CD4-positive, alpha-beta T cell treated with Interleukin-15 for 4 hours (primary cell): ENCODE measurements around the gene ADD3.
A peak's percentile ranks its signal among the peaks of the same experiment; 100 is the strongest.

Experiments
- DNase-seq: peaks from one replicate; pipeline ENCODE4 v3.0.0-alpha.2; 2020; ENCODE audit warnings: low spot score

The ADD3 gene

GRCh38 chr10:110007701-110008517 is at the start of gene ADD3:
Gene ADD3 (plus strand): TSS chr10:110007984. CDS start chr10:110100654, 92,670 bp downstream.
- peak; percentile 89 for DNase-seq

GRCh38 chr10:109958059-109958458 is 49.7 kb upstream of the ADD3 start:
- no peak for DNase-seq

DNA sequence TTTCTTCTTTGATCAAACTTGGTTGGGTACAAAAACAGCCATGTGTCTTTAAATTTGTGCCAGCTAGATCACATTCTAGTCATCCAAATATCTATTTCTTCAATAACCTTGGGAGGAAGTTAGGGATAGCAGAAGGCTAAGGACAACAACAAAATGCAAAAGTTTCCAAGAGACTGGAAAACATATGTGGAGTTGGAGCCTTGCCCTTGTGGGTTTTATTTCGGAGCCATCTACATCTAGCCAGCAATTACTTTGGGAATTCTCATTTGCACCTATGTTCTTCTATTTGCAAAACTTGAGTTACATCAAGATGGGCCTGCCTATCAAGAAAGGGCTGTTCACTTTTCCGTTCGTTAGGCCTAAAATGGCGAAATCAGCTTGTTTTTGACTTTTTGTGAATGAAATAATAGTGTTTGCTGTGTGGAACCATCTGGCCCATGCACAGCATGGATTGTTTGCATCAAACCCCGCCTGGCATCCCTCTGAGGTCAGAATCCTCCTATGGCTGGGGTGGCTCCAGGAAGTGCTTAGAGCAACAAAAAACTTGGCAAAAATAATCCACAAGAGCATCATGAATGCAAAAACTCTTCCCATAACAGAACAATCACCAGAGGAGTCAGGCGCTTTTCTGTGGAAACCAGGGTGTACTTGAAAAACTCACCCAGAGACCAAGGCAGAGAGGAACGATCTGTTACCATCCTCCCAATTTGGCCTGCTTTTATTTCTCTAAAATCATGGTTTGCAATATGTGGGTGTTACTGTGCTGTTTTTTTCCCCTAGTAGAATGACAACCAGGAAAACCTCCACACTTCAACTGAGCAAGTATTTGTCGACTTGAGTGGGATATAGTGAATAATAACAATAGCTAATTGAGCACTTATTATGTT is 48.3 kb upstream of the ADD3 start:
- no peak for DNase-seq

- no peak for DNase-seq
Observed at GRCh38 chr10:109960682-109961081, 47.1 kb upstream of the ADD3 start.

GRCh38 chr10:109961174-109962001 is 46.4 kb upstream of the ADD3 start:
- no peak for DNase-seq

- DNase-seq, result no peak
Observed at GRCh38 chr10:109962247-109962646, 45.5 kb upstream of the ADD3 start.

- DNase-seq, result no peak
Observed at GRCh38 chr10:109963439-109963838, 44.3 kb upstream of the ADD3 start.

- DNase-seq, result no peak
Observed at GRCh38 chr10:109964318-109964717, 43.5 kb upstream of the ADD3 start.

DNA sequence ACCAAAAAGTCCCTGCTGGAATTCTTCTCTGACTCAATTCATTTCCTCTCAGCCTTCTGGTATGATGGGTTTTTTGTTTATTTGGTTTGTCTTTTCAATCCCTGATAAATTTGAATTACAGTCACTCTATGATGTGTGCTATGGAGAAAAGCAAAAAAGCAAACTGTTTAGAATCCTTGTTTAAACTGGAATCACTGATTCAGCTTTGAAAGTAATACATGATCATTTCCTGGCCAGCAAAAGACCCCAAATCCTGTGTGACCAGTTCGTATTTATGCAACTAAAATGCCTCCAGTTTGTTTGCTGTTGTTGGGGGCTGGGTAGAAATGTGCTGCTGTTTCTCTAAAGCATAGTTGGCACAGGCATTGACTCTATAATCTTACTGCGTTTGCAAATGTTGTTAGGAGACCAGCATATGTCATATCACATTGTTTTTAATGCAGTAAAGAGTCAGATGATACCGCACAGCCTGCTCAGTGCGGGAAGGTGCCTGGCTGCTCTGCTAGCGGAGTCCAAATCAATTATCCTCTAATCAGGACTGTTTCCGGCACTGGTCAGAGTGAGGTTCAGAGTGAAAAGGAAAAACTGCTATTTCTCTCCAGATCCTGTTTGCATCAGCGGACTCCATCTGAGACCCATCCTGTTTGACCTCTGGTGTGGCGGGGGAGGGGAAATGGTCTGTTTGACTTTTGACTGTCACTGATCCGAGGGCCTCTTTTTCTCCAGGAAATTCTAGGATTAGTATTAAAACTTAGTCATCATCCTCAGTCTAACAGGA is 40.6 kb upstream of the ADD3 start:
- DNase-seq, result no peak

- DNase-seq, result no peak
Observed at GRCh38 chr10:109967739-109968088, 40.1 kb upstream of the ADD3 start.

DNA sequence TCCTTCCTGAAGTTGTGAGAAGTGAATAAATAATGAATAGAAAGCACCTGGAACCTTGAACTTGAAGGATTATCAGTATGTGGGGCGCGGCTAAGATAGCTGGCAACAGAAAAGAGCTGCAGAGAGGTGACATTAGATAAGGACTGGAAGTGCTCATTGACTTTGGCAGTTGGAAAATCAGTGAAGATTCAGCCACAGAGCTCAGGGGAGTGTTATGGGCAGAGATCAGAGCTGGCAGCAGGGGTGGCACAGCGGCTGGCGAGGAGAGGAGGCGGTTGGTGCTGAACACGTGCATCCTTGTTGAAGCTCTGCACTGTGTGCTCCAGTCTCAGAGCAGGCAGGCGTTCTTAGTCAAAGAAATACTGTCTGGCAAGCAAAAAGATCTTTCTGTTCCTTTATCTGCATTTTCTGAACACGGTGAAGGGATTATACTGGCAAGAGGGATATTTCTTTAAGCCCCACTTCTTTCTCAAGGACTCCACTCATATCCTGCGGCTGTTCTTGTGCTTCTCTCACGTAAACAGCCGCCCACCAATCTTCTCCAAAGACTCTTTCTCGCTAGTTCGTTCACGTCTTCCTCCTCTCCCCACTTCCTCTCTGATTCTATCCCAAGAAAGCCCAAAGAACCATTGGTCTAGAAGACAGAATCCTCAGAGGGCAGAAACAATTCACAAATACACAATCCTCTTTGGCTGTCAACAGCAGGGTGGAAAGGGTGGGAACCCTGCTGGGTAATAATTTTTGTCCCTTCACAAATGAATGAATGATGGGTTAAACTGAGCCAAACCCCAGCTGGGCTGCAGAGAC is 38.6 kb upstream of the ADD3 start:
- no peak for DNase-seq

GRCh38 chr10:109969760-109970346 is 37.9 kb upstream of the ADD3 start:
- no peak for DNase-seq

GRCh38 chr10:109971634-109972033 is 36.1 kb upstream of the ADD3 start:
- no peak for DNase-seq

- no peak for DNase-seq
Observed at GRCh38 chr10:109972372-109973001, 35.3 kb upstream of the ADD3 start.

GRCh38 chr10:109973326-109973829 is 34.4 kb upstream of the ADD3 start:
- no peak for DNase-seq

DNA sequence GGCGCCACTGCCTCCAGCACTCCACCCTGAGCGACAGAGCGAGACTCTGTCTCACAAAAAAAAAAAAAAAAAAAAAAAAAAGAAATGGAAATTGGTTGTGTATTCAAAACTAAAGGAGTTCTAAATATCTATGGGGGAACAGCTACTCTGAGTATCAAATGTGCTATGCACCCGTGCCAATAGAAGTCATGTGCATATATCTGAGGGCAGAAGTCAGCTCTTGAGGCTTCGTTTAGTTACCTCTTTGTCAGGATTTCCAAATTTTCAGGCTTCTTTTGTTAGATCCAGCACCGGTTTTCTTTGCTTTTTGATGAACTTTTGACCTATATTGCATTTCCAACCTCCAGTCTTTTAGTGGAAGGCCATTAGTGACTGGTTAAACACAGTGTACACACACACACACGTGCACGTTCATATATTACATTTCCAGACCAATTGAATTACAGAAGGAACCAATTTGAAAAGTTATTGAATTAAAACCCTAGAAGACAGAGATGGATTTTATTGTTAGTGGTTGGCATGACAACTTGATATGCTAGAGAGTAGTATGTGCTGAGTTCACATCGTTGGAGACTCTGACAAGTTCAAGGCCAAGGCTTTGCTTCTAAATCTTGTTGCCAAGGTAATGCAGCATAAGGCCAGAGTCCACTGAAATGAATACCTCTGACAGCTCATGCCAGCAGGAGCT is 33.1 kb upstream of the ADD3 start:
- no peak for DNase-seq

DNA sequence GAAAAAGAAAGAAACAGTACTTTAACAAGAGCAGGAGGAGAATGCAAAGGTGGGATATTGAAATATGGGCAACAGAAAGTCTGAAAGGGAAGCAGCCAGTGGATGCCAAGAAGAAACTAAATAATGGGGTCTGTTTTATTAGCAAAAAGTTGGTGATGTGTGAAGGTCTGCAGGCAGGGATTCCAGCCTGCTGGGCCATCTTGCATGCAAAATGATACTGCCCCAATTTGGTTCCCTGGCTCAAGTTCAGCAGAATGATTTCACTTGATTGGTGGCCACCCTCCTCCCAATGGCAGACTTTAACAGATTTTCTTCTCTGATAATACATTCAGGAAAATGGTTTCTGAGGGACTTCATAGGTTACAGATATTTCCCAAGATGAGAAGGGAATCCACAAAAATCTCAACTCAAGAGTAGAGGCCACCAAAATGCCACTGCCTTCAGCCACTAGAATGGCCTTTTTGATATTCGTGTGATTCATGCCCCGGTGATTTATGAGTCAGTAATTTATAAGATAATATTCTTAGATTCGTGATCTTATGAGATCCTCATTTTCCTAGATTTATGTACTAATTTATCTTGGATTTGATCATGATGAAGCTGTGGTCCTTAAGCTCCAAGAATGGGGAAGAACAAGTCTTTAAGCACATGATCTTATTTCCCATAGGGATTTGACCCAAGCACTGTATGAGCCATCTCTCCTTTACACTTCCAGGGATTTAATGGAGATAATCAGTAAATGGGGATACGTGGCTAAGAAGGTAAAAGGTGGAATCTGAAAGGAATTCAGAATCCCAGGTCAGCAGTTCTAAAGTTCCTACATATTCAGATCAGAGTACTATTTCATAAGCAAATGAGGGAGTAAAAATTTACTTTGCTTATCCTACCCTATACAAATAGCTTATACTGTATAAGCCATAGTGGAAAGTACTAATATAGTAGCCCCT is 32.3 kb upstream of the ADD3 start:
- no peak for DNase-seq

- DNase-seq, result no peak
Observed at GRCh38 chr10:109976681-109977080, 31.1 kb upstream of the ADD3 start.
